SIG-M5 treated with dmso at 0.1 percent for 504 hours (cell line): ENCODE data around the gene TOMM40L.
"Not testable (repeated sequence)": the region's sequence is repeated elsewhere in the genome, so short reads cannot be mapped to it uniquely, and the experiment has no call there.

ENCODE experiments used
- DNase-seq: peaks from one replicate; lab custom pipeline; 2025; ENCODE audit not compliant: unreplicated experiment; lab: John Stamatoyannopoulos, UW

Gene TOMM40L

GRCh38 chr1:161251579-161251978 is 25.7 kb downstream of the TOMM40L start:
- DNase-seq: no peak

- DNase-seq: peak; percentile 15
Observed at GRCh38 chr1:161255302-161255701, 29.4 kb downstream of the TOMM40L start.

GRCh38 chr1:161255955-161256520 is 30.2 kb downstream of the TOMM40L start:
- DNase-seq: not testable (repeated sequence)

- DNase-seq: not testable (repeated sequence)
Observed at GRCh38 chr1:161257109-161257508, 31.2 kb downstream of the TOMM40L start.

- DNase-seq: peak; percentile 33
Observed at GRCh38 chr1:161258439-161259344, 32.8 kb downstream of the TOMM40L start, which contains the start of gene PCP4L1. PCP4L1 (plus strand) TSS chr1:161258745; CDS start chr1:161258975, 230 bp downstream.

DNA sequence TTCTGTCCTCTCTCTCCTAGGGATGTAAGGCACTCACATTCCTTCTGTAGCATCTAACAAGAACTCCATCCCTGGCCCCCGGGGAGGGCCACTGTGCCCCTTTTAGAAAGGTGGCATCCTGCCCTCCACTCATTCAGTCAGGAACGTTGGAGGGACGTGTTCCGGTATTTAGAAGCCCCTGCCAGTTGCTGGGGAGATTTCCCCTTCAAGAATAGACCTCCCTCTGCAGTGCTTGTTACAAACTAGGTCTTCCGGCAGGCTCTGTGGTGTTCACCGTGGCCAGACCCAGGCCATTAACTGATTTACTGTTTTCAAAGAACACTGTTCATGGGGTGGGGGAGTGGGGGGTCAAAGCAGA is 33.5 kb downstream of the TOMM40L start:
- DNase-seq: no peak

- DNase-seq: no peak
Observed at GRCh38 chr1:161259765-161260164, 33.9 kb downstream of the TOMM40L start.

GRCh38 chr1:161260376-161261260 is 34.8 kb downstream of the TOMM40L start:
- DNase-seq: no peak

- no peak for DNase-seq
Observed at GRCh38 chr1:161261261-161262235, 35.7 kb downstream of the TOMM40L start.

- DNase-seq: no peak
Observed at GRCh38 chr1:161265305-161265704, 39.4 kb downstream of the TOMM40L start.

DNA sequence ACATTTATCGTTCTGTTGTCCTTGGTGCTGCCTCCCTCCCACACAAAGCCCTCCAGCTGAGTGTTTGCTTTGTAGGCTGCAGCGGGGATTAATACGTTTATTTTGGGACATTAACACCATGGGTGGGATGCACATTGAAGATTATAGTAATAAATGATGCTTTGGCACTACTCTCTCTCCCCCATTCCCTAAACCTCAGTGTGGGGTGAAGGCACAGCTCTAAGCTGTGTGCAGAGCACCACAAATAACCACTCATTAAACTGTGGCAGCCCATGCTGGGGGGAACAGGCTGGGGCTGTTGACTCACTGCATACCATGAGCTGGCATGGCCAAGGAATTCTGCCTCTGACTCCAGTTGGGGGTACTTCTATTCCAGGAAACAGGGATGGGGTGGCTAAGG is 40.3 kb downstream of the TOMM40L start:
- DNase-seq: no peak

DNA sequence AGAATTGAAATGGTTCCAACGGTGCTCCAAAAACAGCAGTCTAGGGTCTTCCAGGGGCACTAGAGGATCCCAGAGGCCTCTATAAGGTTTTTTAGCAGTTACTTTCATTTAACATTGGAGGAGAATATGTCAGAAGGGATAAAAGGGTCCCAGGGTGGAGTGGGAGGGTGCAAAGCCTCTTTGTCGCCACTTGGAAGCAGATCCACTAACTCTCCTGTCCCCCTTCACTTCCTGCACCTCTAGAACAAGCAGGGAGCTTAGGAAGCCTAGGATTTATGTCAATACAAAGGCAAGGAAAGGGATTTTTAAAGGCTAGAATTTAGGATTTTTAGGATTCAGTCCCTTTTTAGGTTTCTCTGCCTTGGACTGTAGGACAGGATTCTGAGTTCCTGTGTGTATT is 41.0 kb downstream of the TOMM40L start:
- no peak for DNase-seq

- peak; percentile 79 for DNase-seq
Observed at GRCh38 chr1:161267321-161267720, 41.5 kb downstream of the TOMM40L start.

DNA sequence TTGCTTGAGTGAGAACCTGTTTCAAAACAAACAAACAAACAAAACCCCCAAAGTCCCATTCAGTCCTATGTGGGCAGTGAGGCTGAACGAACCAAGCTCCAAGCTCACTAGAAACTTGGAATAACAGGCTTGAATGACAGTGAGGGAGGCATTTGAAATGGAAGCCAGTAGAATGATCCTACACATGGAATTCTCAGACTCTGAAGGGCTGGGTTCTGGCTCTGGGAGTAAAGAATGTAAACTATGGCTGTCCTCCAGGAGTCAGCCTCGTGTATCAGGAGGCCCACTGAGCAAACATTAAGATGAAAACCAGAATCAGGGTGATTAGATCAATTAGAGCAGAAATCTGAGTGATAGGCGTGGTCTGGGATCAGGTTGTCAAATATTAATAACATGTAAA is 47.5 kb downstream of the TOMM40L start:
- DNase-seq: no peak

DNA sequence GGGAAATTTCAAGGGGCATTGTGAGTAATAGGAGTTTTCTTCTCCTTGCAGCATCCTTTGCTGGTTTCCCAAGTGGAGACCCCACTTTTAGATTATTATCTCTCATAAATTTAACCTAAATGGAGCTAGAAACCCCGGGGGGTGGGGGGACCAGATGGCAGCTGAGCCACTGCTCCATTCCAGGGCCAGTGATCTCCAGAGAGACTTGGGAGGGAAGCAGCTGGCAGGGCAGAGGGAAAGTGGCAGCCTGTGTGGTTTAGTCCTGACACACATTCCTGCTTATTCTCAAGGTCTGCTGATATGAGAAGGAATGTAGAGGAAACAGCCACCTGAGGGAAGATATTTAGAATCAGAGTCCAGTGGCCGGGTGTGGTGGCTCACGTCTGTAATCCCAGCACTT is 49.0 kb downstream of the TOMM40L start:
- no peak for DNase-seq
